SU-DHL-6 (cell line): ENCODE results near the gene FCN2.

Experiments
- H2AFZ ChIP-seq: fragments of 200-600 bp; sonication (generic); 2 replicates; pipeline ENCODE4 v1.6.1; 2014; ENCODE audit warnings: low read depth, mild to moderate bottlenecking, moderate library complexity, mixed read lengths, antibody characterized with exemption, low read length; ENCODE audit not compliant: severe bottlenecking
- H3F3A ChIP-seq: fragments of 200-600 bp; shearing (Covaris generic); 2 replicates; pipeline ENCODE4 v1.6.0; 2016; ENCODE audit warnings: antibody characterized with exemption, mild to moderate bottlenecking; ENCODE audit not compliant: insufficient read depth
- H3K27ac ChIP-seq: fragments of 200-600 bp; sonication (generic); 2 replicates; pipeline ENCODE4 v1.5.1; 2016; ENCODE audit warnings: low read depth, mild to moderate bottlenecking, low read length, moderate library complexity, mixed read lengths
- H3K27me3 ChIP-seq: fragments of 200-600 bp; sonication (generic), shearing (Covaris generic); 2 replicates; pipeline ENCODE4 v1.6.0; 2014; ENCODE audit warnings: mild to moderate bottlenecking, low read length
- H3K36me3 ChIP-seq: fragments of 200-600 bp; sonication (generic); 2 replicates; pipeline ENCODE4 v1.6.1; 2014; ENCODE audit warnings: mild to moderate bottlenecking, low read length, mixed read lengths
- H3K4me2 ChIP-seq: fragments of 300-600, 200-600 bp; shearing (Covaris generic), sonication (generic); 2 replicates; pipeline ENCODE4 v1.6.0; 2014; ENCODE audit warnings: low read length, low read depth, mild to moderate bottlenecking; ENCODE audit not compliant: poor library complexity, severe bottlenecking
- H3K4me3 ChIP-seq: fragments of 200-600 bp; sonication (generic); 2 replicates; pipeline ENCODE4 v1.5.1; 2014; ENCODE audit warnings: antibody characterized with exemption, low read length, mild to moderate bottlenecking, mixed read lengths; ENCODE audit not compliant: insufficient read depth, poor library complexity, severe bottlenecking
- H3K79me2 ChIP-seq: fragments of 200-600 bp; sonication (generic); 2 replicates; pipeline ENCODE4 v1.6.1; 2014; ENCODE audit warnings: mild to moderate bottlenecking, low read length, moderate library complexity; ENCODE audit not compliant: insufficient read depth
- H3K9ac ChIP-seq: fragments of 200-600 bp; sonication (generic); 2 replicates; pipeline ENCODE4 v1.7.0; 2014; ENCODE audit warnings: mild to moderate bottlenecking, low read length
- H3K9me2 ChIP-seq: fragments of 200-600 bp; sonication (generic); replicated peaks from 2 replicates; pipeline ENCODE4 v1.6.1; 2014; ENCODE audit warnings: low read length; ENCODE audit not compliant: insufficient read depth
- H3K9me3 ChIP-seq: fragments of 200-600 bp; sonication (generic); 2 replicates; pipeline ENCODE4 v1.6.1; 2014; ENCODE audit warnings: low read length, mixed read lengths; ENCODE audit not compliant: insufficient read depth
- H4K20me1 ChIP-seq: fragments of 200-600 bp; sonication (generic); 2 replicates; pipeline ENCODE4 v1.6.1; 2014; ENCODE audit warnings: low read depth, mild to moderate bottlenecking, antibody characterized with exemption, low read length, moderate library complexity, mixed read lengths
- CTCF ChIP-seq: fragments of 200-600 bp; sonication (generic); IDR thresholded peaks from one replicate; pipeline ENCODE4 v1.5.1; 2017; ENCODE audit warnings: antibody characterized with exemption, mild to moderate bottlenecking, low read length, moderate library complexity; ENCODE audit not compliant: insufficient read depth, poor library complexity, severe bottlenecking
- EZH2phosphoT487 ChIP-seq: fragments of 200-600 bp; sonication (generic), shearing (Covaris generic); conservative IDR thresholded peaks from 2 replicates; pipeline ENCODE4 v1.6.1; 2018; ENCODE audit warnings: mild to moderate bottlenecking, antibody characterized with exemption, low read length, moderate library complexity, mixed read lengths

Gene FCN2

GRCh38 chr9:134909511-134910481, 29.2 kb downstream of the FCN2 start:
- peak overlapping the region; percentile 26 for H3K4me2 ChIP-seq
- H3K79me2 ChIP-seq: no peaks in the 10 kb centered on the region
- no peak for TF ChIP-seq EZH2phosphoT487
- TF ChIP-seq CTCF: no peak
- H3K9me2 ChIP-seq: no peaks in the 10 kb centered on the region
- H3K27ac ChIP-seq: peak overlapping the region; percentile 84
- peak overlapping the region; percentile 17 for H2AFZ ChIP-seq
- no peaks in the 10 kb centered on the region for H3K9me3 ChIP-seq
- no peak overlapping the region for H3K4me3 ChIP-seq
- peak overlapping the region; percentile 6; the same call in 1 of the 2 replicates for H3K9ac ChIP-seq
- no peaks in the 10 kb centered on the region for H4K20me1 ChIP-seq
- no peaks in the 10 kb centered on the region for H3K36me3 ChIP-seq
- no peaks in the 10 kb centered on the region for H3K27me3 ChIP-seq
- no peaks in the 10 kb centered on the region for H3F3A ChIP-seq

GRCh38 chr9:134912126-134912840, 31.7 kb downstream of the FCN2 start:
- H3K9ac ChIP-seq: no peak overlapping the region
- H3K36me3 ChIP-seq: no peaks in the 10 kb centered on the region
- no peak overlapping the region for H3K4me3 ChIP-seq
- H3K27me3 ChIP-seq: no peaks in the 10 kb centered on the region
- TF ChIP-seq CTCF (no peak), EZH2phosphoT487 (no peak)
- no peaks in the 10 kb centered on the region for H4K20me1 ChIP-seq
- H3K79me2 ChIP-seq: no peaks in the 10 kb centered on the region
- H3K27ac ChIP-seq: no peak overlapping the region
- H3K4me2 ChIP-seq: no peak overlapping the region
- no peak overlapping the region for H2AFZ ChIP-seq
- no peaks in the 10 kb centered on the region for H3K9me2 ChIP-seq
- no peaks in the 10 kb centered on the region for H3F3A ChIP-seq
- no peaks in the 10 kb centered on the region for H3K9me3 ChIP-seq

GRCh38 chr9:134913041-134913712, 32.6 kb downstream of the FCN2 start:
- H3K9me2 ChIP-seq: no peaks in the 10 kb centered on the region
- TF ChIP-seq EZH2phosphoT487 (no peak), CTCF (no peak)
- H3K27me3 ChIP-seq: no peaks in the 10 kb centered on the region
- no peak overlapping the region for H3K4me3 ChIP-seq
- H3K79me2 ChIP-seq: no peaks in the 10 kb centered on the region
- no peaks in the 10 kb centered on the region for H3K36me3 ChIP-seq
- H3F3A ChIP-seq: no peaks in the 10 kb centered on the region
- no peak overlapping the region for H2AFZ ChIP-seq
- H3K4me2 ChIP-seq: no peak overlapping the region
- no peaks in the 10 kb centered on the region for H4K20me1 ChIP-seq
- H3K27ac ChIP-seq: no peak overlapping the region
- H3K9me3 ChIP-seq: no peaks in the 10 kb centered on the region
- H3K9ac ChIP-seq: no peak overlapping the region
